ENCODE data around the gene NUDT8.
"Not testable (repeated sequence)": the region's sequence is repeated elsewhere in the genome, so short reads cannot be mapped to it uniquely, and the experiment has no call there.

NUDT8 gene

DNA sequence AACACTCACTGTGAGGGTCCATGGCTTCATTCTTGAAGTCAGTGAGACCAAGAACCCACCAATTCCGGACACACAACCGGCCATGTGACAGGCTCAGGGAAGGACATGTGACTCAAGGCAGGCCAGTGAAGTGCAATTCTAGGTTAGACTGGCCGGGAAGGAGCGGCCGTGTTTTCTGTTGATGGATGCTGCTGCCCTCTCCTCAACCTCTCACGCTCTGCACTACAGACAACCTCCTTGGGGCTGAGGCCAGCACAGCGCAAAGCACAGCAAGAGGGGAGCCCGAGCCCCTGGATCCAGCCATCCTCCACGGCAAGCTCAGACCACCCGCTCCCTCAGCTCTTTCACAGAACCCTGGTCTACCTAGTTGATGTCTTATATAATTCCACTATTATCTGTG, 2.8 kb downstream of the NUDT8 start:
- Histone ChIP-seq H3K9me3 (ENCODE audit: severe bottlenecking) (no peaks in the 10 kb centered on the region), H3K4me1 (ENCODE audit: insufficient read depth, poor library complexity, severe bottlenecking) (no peaks in the 10 kb centered on the region), H3K27ac (ENCODE audit: poor library complexity, severe bottlenecking) (no peak overlapping the region), H3K4me3 (ENCODE audit: severe bottlenecking) (no peak overlapping the region), H3K36me3 (ENCODE audit: low read depth) (no peaks in the 10 kb centered on the region), H3K27me3 (ENCODE audit: insufficient read depth, poor library complexity, severe bottlenecking) (no peaks in the 10 kb centered on the region)
- TF ChIP-seq, protein P1, sequence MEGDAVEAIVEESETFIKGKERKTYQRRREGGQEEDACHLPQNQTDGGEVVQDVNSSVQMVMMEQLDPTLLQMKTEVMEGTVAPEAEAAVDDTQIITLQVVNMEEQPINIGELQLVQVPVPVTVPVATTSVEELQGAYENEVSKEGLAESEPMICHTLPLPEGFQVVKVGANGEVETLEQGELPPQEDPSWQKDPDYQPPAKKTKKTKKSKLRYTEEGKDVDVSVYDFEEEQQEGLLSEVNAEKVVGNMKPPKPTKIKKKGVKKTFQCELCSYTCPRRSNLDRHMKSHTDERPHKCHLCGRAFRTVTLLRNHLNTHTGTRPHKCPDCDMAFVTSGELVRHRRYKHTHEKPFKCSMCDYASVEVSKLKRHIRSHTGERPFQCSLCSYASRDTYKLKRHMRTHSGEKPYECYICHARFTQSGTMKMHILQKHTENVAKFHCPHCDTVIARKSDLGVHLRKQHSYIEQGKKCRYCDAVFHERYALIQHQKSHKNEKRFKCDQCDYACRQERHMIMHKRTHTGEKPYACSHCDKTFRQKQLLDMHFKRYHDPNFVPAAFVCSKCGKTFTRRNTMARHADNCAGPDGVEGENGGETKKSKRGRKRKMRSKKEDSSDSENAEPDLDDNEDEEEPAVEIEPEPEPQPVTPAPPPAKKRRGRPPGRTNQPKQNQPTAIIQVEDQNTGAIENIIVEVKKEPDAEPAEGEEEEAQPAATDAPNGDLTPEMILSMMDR (IDR thresholded peaks at IDR 0.05; ENCODE audit: poor library complexity, severe bottlenecking): no peak
- ATAC-seq (ENCODE audit: low read depth): no peak
- DNase-seq (ENCODE audit: low spot score): no peak

DNA sequence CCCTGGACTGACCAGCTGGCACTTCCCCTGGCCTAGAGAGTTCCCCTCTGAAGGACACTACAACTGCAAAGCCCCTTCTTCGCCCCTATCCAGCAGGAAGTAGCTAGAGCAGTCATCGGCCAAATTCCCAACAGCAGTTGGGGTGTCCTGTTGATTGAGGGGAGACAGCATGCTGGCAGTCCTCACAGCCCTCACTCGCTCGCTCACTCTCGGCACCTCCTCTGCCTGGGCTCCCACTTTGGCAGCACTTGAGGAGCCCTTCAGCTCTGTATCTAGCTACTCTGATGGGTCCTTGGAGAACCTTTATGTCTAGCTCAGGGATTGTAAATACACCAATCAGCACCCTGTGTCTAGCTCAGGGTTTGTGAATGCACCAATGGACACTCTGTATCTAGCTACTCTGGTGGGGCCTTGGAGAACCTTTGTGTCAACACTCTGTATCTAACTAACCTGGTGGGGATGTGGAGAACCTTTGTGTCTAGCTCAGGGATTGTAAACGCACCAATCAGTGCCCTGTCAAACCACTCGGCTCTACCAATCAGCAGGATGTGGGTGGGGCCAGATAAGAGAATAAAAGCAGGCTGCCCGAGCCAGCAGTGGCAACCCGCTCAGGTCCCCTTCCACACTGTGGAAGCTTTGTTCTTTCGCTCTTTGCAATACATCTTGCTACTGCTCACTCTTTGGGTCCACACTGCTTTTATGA, 3.5 kb downstream of the NUDT8 start:
- not testable (repeated sequence) for ATAC-seq (ENCODE audit: low read depth); H3K9me3 ChIP-seq (ENCODE audit: severe bottlenecking); H3K4me1 ChIP-seq (ENCODE audit: insufficient read depth, poor library complexity, severe bottlenecking); H3K4me3 ChIP-seq (ENCODE audit: severe bottlenecking); DNase-seq (ENCODE audit: low spot score); H3K27me3 ChIP-seq (ENCODE audit: insufficient read depth, poor library complexity, severe bottlenecking); H3K27ac ChIP-seq (ENCODE audit: poor library complexity, severe bottlenecking); H3K36me3 ChIP-seq (ENCODE audit: low read depth)

DNA sequence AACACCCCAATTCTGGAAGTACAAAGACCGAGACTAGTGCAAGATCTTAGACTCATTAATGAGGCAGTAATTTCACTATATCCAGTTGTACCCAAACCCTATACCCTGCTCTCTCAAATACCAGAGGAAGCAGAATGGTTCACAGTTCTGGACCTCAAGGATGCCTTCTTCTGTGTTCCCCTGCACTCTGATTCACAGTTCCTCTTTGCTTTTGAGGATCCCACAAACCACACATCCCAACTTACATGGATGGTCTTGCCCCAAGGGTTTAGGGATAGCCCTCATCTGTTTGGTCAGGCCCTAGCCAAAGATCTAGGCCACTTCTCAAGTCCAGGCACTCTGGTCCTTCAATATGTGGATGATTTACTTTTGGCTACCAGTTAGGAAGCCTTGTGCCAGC, 5.9 kb downstream of the NUDT8 start:
- H3K36me3 ChIP-seq (ENCODE audit: low read depth); H3K4me1 ChIP-seq (ENCODE audit: insufficient read depth, poor library complexity, severe bottlenecking); DNase-seq (ENCODE audit: low spot score); H3K27ac ChIP-seq (ENCODE audit: poor library complexity, severe bottlenecking); ATAC-seq (ENCODE audit: low read depth); H3K9me3 ChIP-seq (ENCODE audit: severe bottlenecking); H3K4me3 ChIP-seq (ENCODE audit: severe bottlenecking); H3K27me3 ChIP-seq (ENCODE audit: insufficient read depth, poor library complexity, severe bottlenecking): not testable (repeated sequence)

DNA sequence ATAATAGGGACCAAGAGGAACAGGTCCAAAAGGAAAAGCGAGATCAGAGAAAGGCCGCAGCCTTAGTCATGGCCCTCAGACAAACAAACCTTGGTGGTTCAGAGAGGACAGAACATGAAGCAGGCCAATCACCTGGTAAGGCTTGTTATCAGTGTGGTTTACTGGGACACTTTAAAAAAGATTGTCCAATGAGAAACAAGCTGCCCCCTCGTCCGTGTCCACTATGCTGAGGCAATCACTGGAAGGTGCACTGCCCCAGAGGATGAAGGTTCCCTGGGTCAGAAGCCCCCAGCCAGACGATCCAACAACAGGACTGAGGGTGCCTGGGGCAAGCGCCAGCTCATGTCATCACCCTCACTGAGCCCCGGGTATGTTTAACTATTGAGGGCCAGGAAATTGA, 6.8 kb downstream of the NUDT8 start:
- not testable (repeated sequence) for H3K27me3 ChIP-seq (ENCODE audit: insufficient read depth, poor library complexity, severe bottlenecking); H3K4me3 ChIP-seq (ENCODE audit: severe bottlenecking); H3K36me3 ChIP-seq (ENCODE audit: low read depth); H3K9me3 ChIP-seq (ENCODE audit: severe bottlenecking); ATAC-seq (ENCODE audit: low read depth); H3K27ac ChIP-seq (ENCODE audit: poor library complexity, severe bottlenecking); H3K4me1 ChIP-seq (ENCODE audit: insufficient read depth, poor library complexity, severe bottlenecking); DNase-seq (ENCODE audit: low spot score)

DNA sequence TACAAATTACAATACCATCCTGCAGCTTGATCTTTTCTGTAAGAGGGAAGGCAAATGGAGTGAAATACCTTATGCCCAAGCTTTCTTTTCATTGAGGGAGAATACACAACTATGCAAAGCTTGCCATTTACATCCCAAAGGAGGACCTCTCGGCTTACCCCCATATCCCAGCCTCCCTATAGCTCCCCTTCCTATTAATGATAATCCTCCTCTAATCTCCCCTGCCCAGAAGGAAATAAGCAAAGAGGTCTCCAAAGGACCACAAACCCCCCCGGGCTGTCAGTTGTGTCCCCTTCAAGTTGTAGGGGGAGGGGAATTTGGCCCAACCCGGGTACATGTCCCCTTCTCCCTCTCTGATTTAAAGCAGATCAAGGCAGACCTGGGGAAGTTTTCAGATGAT, 7.8 kb downstream of the NUDT8 start:
- H3K36me3 ChIP-seq (ENCODE audit: low read depth); ATAC-seq (ENCODE audit: low read depth); H3K27me3 ChIP-seq (ENCODE audit: insufficient read depth, poor library complexity, severe bottlenecking); H3K4me3 ChIP-seq (ENCODE audit: severe bottlenecking); H3K4me1 ChIP-seq (ENCODE audit: insufficient read depth, poor library complexity, severe bottlenecking); H3K9me3 ChIP-seq (ENCODE audit: severe bottlenecking); H3K27ac ChIP-seq (ENCODE audit: poor library complexity, severe bottlenecking); DNase-seq (ENCODE audit: low spot score): not testable (repeated sequence)

DNA sequence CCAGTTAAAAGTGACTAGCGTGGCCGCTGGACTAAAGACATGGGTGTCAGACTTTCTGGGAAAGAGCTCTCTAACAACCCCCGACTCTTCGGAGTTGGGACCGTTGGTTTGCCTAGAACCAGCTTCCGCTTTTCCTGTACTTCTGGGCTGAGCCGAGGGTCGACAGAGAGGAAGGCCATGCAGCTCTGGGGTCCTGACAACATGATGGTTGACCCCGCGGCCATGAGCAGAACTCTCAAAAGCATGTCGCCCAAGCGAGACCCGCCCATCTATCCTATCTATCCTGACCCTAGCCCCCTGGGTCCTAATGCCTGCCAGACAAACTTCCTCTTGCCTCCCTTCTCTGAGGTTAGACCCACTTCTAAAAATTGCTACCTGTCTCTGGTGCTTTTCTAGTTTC, 9.1 kb downstream of the NUDT8 start:
- H3K9me3 ChIP-seq (ENCODE audit: severe bottlenecking); H3K4me1 ChIP-seq (ENCODE audit: insufficient read depth, poor library complexity, severe bottlenecking); H3K27me3 ChIP-seq (ENCODE audit: insufficient read depth, poor library complexity, severe bottlenecking); H3K4me3 ChIP-seq (ENCODE audit: severe bottlenecking); ATAC-seq (ENCODE audit: low read depth); H3K36me3 ChIP-seq (ENCODE audit: low read depth); DNase-seq (ENCODE audit: low spot score); H3K27ac ChIP-seq (ENCODE audit: poor library complexity, severe bottlenecking): not testable (repeated sequence)

DNA sequence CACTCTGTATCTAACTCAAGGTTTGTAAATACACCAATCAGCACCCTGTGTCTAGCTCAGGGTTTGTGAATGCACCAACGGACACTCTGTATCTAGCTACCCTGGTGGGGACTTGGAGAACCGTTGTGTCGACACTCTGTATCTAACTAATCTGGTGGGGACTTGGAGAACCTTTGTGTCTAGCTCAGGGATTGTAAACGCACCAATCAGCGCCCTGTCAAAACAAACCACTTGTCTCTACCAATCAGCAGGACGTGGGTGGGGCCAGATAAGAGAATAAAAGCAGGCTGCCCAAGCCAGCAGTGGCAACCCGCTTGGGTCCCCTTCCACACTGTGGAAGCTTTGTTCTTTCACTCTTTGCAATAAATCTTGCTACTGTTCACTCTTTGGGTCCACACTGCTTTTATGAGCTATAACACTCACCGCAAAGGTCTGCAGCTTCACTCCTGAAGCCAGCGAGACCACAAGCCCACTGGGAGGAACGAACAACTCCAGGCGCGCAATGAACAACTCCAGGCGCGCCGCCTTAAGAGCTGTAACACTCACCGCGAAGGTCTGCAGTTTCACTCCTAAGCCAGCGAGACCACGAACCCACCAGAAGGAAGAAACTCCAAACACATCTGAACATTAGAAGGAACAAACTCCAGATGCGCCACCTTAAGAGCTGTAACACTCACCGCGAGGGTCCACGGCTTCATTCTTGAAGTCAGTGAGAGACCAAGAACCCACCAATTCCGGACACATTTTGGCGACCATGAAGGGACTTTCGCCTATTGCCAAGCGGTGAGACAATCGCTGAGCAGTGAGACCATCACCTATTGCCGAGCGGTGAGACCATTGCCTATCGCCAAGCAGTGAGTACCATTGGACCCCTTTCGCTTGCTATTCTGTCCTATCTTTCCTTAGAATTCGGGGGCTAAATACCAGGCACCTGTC, 9.8 kb downstream of the NUDT8 start:
- not testable (repeated sequence) for H3K27me3 ChIP-seq (ENCODE audit: insufficient read depth, poor library complexity, severe bottlenecking); DNase-seq (ENCODE audit: low spot score); H3K4me3 ChIP-seq (ENCODE audit: severe bottlenecking)

DNA sequence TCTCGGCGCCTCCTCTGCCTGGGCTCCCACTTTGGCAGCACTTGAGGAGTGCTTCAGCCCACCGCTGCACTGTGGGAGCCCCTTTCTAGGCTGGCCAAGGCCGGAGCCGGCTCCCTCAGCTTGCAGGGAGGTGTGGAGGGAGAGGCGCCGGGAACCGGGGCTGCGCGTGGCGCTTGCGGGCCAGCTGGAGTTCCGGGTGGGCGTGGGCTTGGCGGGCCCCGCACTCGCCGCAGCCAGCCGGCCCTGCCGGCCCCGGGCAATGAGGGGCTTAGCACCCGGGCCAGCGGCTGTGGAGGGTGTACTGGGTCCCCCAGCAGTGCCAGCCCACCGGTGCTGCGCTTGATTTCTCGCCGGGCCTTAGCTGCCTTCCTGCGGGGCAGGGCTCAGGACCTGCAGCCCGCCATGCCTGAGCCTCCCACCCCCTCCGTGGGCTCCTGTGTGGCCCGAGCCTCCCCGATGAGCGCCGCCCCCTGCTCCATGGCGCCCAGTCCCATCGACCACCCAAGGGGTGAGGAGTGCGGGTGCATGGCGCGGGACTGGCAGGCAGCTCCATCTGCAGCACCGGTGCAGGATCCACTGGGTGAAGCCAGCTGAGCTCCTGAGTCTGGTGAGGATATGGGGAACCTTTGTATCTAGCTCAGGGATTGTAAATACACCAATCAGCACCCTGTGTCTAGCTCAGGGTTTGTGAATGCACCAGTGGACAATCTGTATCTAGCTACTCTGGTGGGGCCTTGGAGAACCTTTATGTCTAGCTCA, 10.7 kb downstream of the NUDT8 start:
- ATAC-seq (ENCODE audit: low read depth); H3K36me3 ChIP-seq (ENCODE audit: low read depth); H3K4me1 ChIP-seq (ENCODE audit: insufficient read depth, poor library complexity, severe bottlenecking); H3K4me3 ChIP-seq (ENCODE audit: severe bottlenecking); H3K27me3 ChIP-seq (ENCODE audit: insufficient read depth, poor library complexity, severe bottlenecking); H3K27ac ChIP-seq (ENCODE audit: poor library complexity, severe bottlenecking); DNase-seq (ENCODE audit: low spot score); H3K9me3 ChIP-seq (ENCODE audit: severe bottlenecking): not testable (repeated sequence)

More for the DNA sequence above, 9.8 kb downstream of the NUDT8 start:
- H3K27ac ChIP-seq (ENCODE audit: poor library complexity, severe bottlenecking); ATAC-seq (ENCODE audit: low read depth); H3K4me1 ChIP-seq (ENCODE audit: insufficient read depth, poor library complexity, severe bottlenecking); H3K9me3 ChIP-seq (ENCODE audit: severe bottlenecking); H3K36me3 ChIP-seq (ENCODE audit: low read depth): not testable (repeated sequence)
